B cell (primary cell): Measurements from ENCODE around the gene IQSEC3. TPM values are rescaled to one million over a fixed set of nuclear protein-coding genes. Genes with fewer than 3 reads are reported as not detected.
"Not testable (repeated sequence)": the region's sequence is repeated elsewhere in the genome, so short reads cannot be mapped to it uniquely, and the experiment has no call there.

ENCODE experiments used
- ATAC-seq: fragments of 200-7000 bp; cut with Tn5 transposase; one replicate; pipeline ENCODE4 v1.10.0; 2021; ENCODE audit warnings: low read depth, mild to moderate bottlenecking, moderate number of reproducible peaks, moderate library complexity
- CTCF ChIA-PET: fragments of 350-600 bp; sonication (Branson Sonifier 250); formaldehyde crosslinking; loops from one replicate; lab custom pipeline; 2021; ENCODE audit warnings: antibody characterized with exemption, inconsistent platforms; lab: Charles Lee
- POLR2A ChIA-PET: fragments of 350-600 bp; sonication (Branson Sonifier 250); formaldehyde crosslinking; loops from one replicate; lab custom pipeline; 2021; ENCODE audit warnings: antibody characterized with exemption; lab: Charles Lee
- DNase-seq: peaks from one replicate; pipeline ENCODE4 v3.0.0; 2013
- H2AFZ ChIP-seq: 2 replicates; pipeline ENCODE4 v1.6.1; 2012; ENCODE audit warnings: mild to moderate bottlenecking, low read depth, low read length; ENCODE audit not compliant: insufficient read depth, poor library complexity, severe bottlenecking
- H3K27ac ChIP-seq, 2 donors: 1 replicate in 1 of 2; 2 replicates in 1 of 2; pipeline ENCODE4 v1.5.1; 2012 to 2013; ENCODE audit warnings: low read length in 2 of 2, mild to moderate bottlenecking in 2 of 2, moderate library complexity in 1 of 2
- H3K27me3 ChIP-seq, 4 experiments: fragments of 200-600 bp in 1 of 4; sonication (generic) in 1 of 4; replicated peaks in 1 of 4; 1 replicate in 2 of 4; 2 replicates in 2 of 4; pipeline versions ENCODE4 v1.6.1 to v1.7.0; 2013 to 2016; ENCODE audit warnings: low read length in 3 of 4, mild to moderate bottlenecking in 2 of 4, mixed read lengths in 1 of 4, moderate library complexity in 1 of 4; ENCODE audit not compliant: insufficient read depth in 4 of 4, control insufficient read depth in 3 of 4; ENCODE audit errors: control extremely low read depth in 1 of 4
- H3K36me3 ChIP-seq, 2 experiments: replicated peaks in 1 of 2; 1 replicate in 1 of 2; 2 replicates in 1 of 2; pipeline versions ENCODE4 v1.6.1 to v1.7.1; 2013; ENCODE audit warnings: low read length in 1 of 2; ENCODE audit not compliant: insufficient read depth in 2 of 2, control insufficient read depth in 1 of 2; ENCODE audit errors: control extremely low read depth in 1 of 2, extremely low read depth in 1 of 2
- H3K4me1 ChIP-seq, 2 donors: fragments of 200-600 bp in 1 of 2; sonication (generic) in 1 of 2; 1 replicate in 1 of 2; 2 replicates in 1 of 2; pipeline versions ENCODE4 v1.5.1 to v1.6.1; 2013 to 2017; ENCODE audit warnings: low read length in 2 of 2; ENCODE audit not compliant: control insufficient read depth in 2 of 2, insufficient read depth in 2 of 2
- H3K4me2 ChIP-seq: replicated peaks from 2 replicates; pipeline ENCODE3; 2012; ENCODE audit warnings: mild to moderate bottlenecking, low read depth, low read length; ENCODE audit not compliant: poor library complexity, severe bottlenecking
- H3K4me3 ChIP-seq, 5 experiments: fragments of 200-600 bp in 1 of 5; sonication (generic) in 1 of 5; 1 replicate in 3 of 5; 2 replicates in 2 of 5; pipeline versions ENCODE4 v1.5.1 to v1.7.0; 2011 to 2016; ENCODE audit warnings: low read length in 4 of 5, mild to moderate bottlenecking in 4 of 5, low read depth in 2 of 5, control low read depth in 1 of 5, moderate library complexity in 1 of 5; ENCODE audit not compliant: insufficient read depth in 1 of 5; ENCODE audit errors: control extremely low read depth in 1 of 5, extremely low read depth in 1 of 5
- H3K79me2 ChIP-seq: fragments of 200-600 bp; sonication (generic); one replicate; pipeline ENCODE4 v1.6.0; 2016; ENCODE audit warnings: low read length; ENCODE audit not compliant: control insufficient read depth, insufficient read depth
- H3K9ac ChIP-seq: fragments of 200-600 bp; sonication (generic); 2 replicates; pipeline ENCODE4 v1.6.1; 2017; ENCODE audit warnings: mild to moderate bottlenecking, low read length, moderate library complexity
- H3K9me3 ChIP-seq, 3 donors: one replicate each; pipeline versions ENCODE4 v1.6.1 to v1.7.1; 2013; ENCODE audit warnings: low read length in 2 of 3; ENCODE audit not compliant: control insufficient read depth in 2 of 3, insufficient read depth in 1 of 3; ENCODE audit errors: control extremely low read depth in 1 of 3
- H4K20me1 ChIP-seq: 2 replicates; pipeline ENCODE4 v1.6.0; 2012; ENCODE audit warnings: mild to moderate bottlenecking, low read length; ENCODE audit not compliant: insufficient read depth, control insufficient read depth, poor library complexity, severe bottlenecking
- H3K27ac Mint-ChIP-seq: one replicate; pipeline ENCODE4 v1.8.0; 2021; ENCODE audit warnings: mixed read lengths
- H3K27me3 Mint-ChIP-seq: one replicate; pipeline ENCODE4 v1.8.0; 2021; ENCODE audit warnings: mixed read lengths
- H3K4me1 Mint-ChIP-seq: one replicate; pipeline ENCODE4 v1.8.0; 2021; ENCODE audit warnings: mixed read lengths
- H3K4me3 Mint-ChIP-seq: one replicate; pipeline ENCODE4 v1.8.0; 2021; ENCODE audit warnings: mixed read lengths
- H3K9me3 Mint-ChIP-seq: one replicate; pipeline ENCODE4 v1.8.0; 2022; ENCODE audit warnings: mixed read lengths; ENCODE audit not compliant: insufficient read depth
- CTCF ChIP-seq: fragments of 200-600 bp; IDR thresholded peaks from one replicate; pipeline ENCODE4 v1.8.0; 2022; ENCODE audit warnings: antibody characterized with exemption, mild to moderate bottlenecking
- EZH2 ChIP-seq: IDR thresholded peaks from 2 replicates; pipeline ENCODE4 v1.6.1; 2012; ENCODE audit warnings: borderline replicate concordance, low read depth, mild to moderate bottlenecking, moderate library complexity, low read length; ENCODE audit not compliant: insufficient read depth, poor library complexity, severe bottlenecking
- WGBS: methylation state at CpG from one replicate; pipeline ENCODE4 v1.1.5; 2013; ENCODE audit warnings: missing lambda C conversion rate; ENCODE audit not compliant: insufficient coverage; 5-methylcytosine and 5-hydroxymethylcytosine counted together
- intact Hi-C: fragments of 100-400 bp; cut with micrococcal nuclease; formaldehyde crosslinking; loops from one replicate; pipeline ENCODE4 v1.10.0; 2022
- polyA plus RNA-seq: library from polyadenylated mRNA; depleted of rRNA; stranded (reverse); fragments of >200 nt; gene quantifications from 2 replicates; pipeline ENCODE4 v1.2.3, GENCODE V29; 2012
- total RNA-seq, 2 donors: library from RNA; stranded (reverse); fragments of 120-200 nt in 1 of 2; gene quantifications; 1 replicate in 1 of 2; 2 replicates in 1 of 2; pipeline versions ENCODE4 v1.2.3 to v1.2.4, GENCODE V29; 2013 to 2022

IQSEC3 gene
- total and polyA plus RNA-seq, 2 donors (not counting 1 experiment from before 2014, with no cell fraction given) = 0.01 to 1.8 TPM

- H3K9me3 Mint-ChIP-seq, H3K27ac Mint-ChIP-seq, H2AFZ ChIP-seq, H3K9me3 ChIP-seq, H3K4me2 ChIP-seq, DNase-seq, H3K4me3 Mint-ChIP-seq, H3K27ac ChIP-seq, CTCF ChIA-PET, intact Hi-C loops, H3K4me1 ChIP-seq, H3K4me3 ChIP-seq, H3K27me3 ChIP-seq, H3K79me2 ChIP-seq, ATAC-seq, POLR2A ChIA-PET, H3K4me1 Mint-ChIP-seq, H3K9ac ChIP-seq, H3K27me3 Mint-ChIP-seq: not testable (repeated sequence)
- Histone ChIP-seq H3K36me3 (peaks cover 0 to 17% of the 10 kb centered on the region in 2 experiments), H4K20me1 (peaks cover 11% of the 10 kb centered on the region)
- WGBS = no CpG with 5 or more reads among the region's 11 CpGs
These were observed 46.7 kb upstream of the IQSEC3 start for GRCh38 chr12:19906-20305.

GRCh38 chr12:20757-21156, 45.8 kb upstream of the IQSEC3 start:
- H3K27me3 ChIP-seq = no peaks in the 10 kb centered on the region
- DNase-seq = no peak
- ATAC-seq = no peak
- no peak overlapping the region for H3K27ac ChIP-seq
- peaks cover 11% of the 10 kb centered on the region for H4K20me1 ChIP-seq
- H3K9me3 Mint-ChIP-seq = no peaks in the 10 kb centered on the region
- intact Hi-C loops = no loop called here
- H3K4me3 Mint-ChIP-seq = no peak overlapping the region
- peaks cover 4% of the 10 kb centered on the region for H3K4me1 Mint-ChIP-seq
- H3K9ac ChIP-seq = no peak overlapping the region
- no peak overlapping the region for H3K27ac Mint-ChIP-seq
- H2AFZ ChIP-seq = no peak overlapping the region
- peaks cover 0 to 17% of the 10 kb centered on the region in 2 experiments for H3K36me3 ChIP-seq
- CTCF ChIA-PET = no interaction called here
- 76% methylated on average over 6 of the region's 6 CpGs for WGBS
- H3K4me3 ChIP-seq = no peak overlapping the region
- H3K79me2 ChIP-seq = no peaks in the 10 kb centered on the region
- H3K4me2 ChIP-seq = no peak overlapping the region
- H3K27me3 Mint-ChIP-seq = no peaks in the 10 kb centered on the region
- no peak for TF ChIP-seq EZH2
- TF ChIP-seq CTCF = no peak
- no peaks in the 10 kb centered on the region for H3K4me1 ChIP-seq
- H3K9me3 ChIP-seq = no peaks in the 10 kb centered on the region
- POLR2A ChIA-PET = no interaction called here
